Measurements from ENCODE around the gene GASK1B.

GASK1B gene

DNA sequence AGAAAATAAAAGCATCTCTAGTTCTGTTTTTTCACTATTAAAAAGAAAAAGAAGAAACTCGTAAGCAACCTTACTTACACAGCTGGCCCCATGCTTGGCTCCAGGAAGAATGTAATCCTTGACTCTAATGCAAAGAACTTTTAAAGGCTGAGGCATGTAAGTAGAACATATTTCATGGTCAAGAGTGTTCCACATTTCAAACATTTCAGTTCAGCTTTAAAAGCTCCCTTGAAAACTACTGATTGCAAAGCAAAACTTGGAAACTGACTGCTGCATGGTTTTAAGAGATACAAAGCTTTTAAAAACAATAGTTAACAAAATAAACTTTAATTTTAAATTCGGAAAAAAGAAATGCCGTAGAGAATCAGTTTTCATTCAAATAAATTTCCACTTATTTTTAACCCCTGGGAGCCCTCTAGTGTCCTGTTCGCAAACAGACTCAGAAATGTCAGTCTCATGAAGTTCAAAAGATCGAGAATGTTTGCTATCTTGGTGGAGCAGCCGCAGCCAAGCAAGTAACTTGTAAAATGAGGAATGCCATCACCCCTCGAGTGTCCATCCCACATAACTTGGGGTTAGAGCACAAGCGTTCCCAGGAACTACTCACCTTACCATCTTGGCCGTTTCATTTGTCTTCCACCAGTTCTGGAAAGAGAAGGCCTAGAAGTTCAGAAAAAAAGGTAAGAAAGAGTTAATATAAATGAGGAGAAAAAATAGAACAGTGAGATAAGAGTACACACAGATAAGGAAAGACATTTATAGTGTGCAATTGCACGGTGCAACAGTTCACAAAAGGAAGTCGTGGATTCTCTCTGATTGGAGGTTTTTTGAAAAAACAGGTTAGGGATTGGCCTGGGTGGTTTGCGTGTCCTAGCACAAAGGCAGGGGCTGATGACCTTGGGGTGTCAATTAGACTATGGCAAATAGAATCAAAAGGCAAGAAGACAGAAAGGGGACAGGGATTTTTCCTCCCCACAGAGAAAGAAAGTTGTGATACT is at the start of gene GASK1B:
Gene GASK1B (minus strand): TSS at position 765 of the 998 bp plus-strand sequence. CDS start 1,650 bp downstream, outside the sequence.
- peak; percentile 77 to 78 for DNase-seq

DNA sequence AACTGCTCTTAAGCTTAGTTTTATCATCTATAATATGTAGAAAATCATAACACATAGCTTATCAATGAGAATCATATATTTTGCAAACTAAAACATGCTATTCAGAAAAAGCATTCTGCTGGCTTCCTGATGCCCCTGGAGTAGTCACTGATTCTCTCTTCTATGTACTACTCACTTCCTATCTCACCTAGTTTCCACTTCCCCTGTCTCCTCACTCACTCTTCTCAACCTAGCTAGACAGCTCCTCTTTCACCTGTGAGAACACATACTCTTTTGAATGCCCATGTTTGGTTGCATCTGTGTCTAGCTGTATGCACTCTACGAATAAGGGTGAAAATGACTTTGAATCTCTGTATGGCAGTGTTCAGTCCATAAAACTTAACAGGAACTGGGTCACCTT is 46.8 kb upstream of the GASK1B start:
- no peak for DNase-seq

DNA sequence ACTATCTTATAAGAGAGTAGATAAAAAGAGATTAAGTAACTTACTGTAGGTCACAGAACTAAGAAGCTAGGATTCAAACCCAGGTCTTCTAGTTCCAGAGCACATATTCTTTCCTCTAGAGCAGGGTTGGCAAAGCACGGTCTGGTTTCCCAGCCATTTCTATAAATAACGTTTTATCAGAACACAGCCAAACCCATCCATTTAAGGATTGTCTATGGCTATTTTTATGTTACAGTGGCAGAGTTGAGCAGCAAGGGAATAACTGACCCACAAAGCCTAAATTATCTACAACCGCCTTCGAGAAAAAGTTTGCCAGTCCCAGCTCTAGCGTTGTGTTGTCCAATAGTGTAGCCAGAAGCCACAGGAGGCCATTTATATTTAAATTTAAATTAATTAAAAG is 44.9 kb upstream of the GASK1B start:
- DNase-seq, result no peak

DNA sequence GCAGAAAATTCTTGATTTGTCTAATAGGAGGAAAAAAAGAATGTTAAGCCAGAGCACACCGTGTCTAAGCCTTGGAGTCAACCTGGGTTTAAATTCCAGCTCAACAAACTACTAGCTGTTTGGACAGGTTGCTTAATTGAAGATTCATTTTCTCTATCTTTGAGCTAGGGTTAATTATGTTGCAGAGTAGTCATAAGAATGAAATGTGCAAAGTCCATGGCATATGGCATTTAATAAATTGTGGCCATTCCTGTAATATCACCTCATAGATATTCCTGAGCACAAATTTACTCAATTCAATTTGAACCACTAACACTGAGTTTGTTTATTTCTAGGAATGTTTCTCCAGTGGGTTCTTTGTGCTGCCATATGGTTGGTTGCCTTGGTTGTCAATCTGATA is 42.0 kb upstream of the GASK1B start:
- no peak for DNase-seq

DNA sequence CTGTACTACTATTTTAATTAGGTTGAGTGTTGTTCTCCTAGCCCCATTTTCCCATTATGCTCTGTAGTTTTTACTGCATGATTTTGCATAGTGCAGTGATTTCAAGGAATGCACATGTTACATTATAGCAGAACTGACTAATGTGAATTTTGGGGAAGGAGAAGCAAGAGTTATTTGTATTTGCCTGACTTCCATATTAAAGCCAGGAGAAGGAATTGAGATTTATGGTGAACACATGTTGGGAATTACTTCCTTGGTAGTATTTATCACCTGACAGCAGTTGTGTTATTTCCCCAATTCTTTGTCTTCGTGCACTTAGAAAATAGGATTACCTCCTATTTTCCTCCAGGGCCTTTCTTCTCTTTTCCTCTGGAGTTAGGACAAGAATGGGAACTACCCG is 40.6 kb upstream of the GASK1B start:
- DNase-seq, result no peak

DNA sequence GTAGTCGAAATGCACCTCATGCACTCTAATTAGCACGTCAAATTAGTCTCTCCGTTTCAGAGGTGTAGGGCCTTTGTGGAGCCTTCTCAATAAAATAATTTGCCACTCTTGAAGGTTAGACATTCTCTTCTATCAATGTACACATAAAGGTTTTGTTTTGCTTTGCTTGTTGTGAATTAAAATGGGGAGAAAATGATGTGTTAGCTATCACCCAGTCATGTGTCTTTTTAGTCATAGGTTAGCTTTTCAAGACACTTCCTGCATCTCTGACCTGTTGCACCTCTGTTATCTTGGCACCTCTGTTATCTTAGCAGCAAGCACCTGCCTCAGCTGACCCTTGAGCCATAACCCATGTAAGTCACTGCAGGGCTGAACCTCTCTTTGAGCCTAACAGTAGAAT is 38.4 kb upstream of the GASK1B start:
- DNase-seq, result peak in 1 of 2 experiments; percentile 12

DNA sequence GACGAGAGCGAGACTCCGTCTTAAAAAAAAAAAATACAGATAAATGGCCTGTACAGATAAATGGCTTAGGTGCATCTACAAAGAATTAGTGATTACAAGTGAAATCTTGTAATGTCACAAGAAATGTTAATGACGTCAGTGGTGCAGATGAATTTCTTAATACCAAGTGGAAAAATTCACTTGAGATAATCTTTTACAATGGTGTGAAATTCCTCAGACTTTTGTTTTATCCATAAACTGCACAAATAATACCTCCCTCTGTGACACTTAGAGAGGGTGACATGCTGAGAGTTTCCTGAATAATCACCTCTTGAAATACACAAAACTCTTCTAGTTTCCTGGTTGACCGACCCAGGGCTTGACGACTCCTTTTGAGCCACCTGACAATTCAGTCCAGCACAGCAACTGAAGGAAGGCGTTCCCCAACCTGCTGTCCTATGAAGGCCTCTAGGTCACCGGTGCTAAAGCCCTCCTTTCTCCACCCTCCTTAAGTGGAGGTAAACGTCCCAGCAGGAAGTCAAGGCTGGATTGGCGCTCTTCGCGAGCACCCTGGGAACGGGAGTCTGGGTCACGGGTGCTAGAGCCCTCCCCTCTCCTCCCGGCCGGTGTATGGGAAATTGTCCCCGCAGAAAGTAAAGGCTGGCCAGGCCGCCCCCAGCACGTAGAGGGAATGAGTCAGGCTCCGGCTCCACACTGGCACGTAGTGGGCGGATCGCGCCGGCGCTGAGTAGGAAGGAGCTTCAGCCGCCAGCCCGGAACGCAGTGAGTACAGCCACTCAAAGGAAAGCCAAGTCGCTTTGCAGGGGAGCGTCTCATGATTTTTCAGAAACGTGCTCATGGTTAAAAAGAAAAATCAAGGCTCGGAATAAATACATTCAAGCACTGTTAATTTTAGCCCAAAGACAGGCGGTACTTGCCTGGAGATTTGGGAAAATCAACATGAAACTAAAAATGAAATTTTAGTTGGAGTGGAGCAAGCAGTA is 37.3 kb upstream of the GASK1B start, which contains the start of gene TMEM144:
Gene TMEM144 (plus strand): TSS at position 662 of the 983 bp plus-strand sequence. CDS start 2,182 bp downstream, outside the sequence.
- peak; percentile 92 to 93 for DNase-seq

DNA sequence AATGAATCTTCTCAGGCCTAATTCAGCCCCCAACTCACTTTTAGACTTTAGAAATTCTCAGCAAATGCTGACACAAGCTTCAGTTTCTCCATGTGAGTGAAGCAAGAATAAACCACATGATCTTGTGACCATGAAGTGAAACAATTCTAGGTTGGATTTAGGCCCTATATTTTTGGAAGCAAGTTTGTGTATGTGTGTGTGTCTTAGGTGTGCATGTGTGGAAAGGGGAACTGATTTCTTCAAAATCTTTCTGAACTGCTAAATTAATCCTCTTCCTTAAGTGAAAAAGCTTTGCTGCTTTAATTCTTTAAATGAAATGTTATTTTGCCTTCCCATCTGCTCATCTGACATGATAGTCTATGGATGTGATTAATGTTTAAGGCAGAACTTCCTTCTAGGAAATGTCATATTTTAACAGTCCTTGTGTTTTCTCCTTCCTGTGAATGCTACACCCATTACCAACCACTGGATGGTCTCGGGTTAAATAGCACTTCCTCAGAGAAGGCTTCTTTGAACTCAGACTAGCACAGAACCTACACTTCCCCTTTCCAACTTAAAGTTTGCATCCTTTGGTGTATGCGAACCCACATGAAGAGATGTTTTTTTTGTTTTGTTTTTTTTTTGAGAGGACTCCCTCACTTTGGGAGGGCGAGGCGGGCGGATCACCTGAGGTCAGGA is 36.3 kb upstream of the GASK1B start:
- DNase-seq, result peak; percentile 93 to 95

DNA sequence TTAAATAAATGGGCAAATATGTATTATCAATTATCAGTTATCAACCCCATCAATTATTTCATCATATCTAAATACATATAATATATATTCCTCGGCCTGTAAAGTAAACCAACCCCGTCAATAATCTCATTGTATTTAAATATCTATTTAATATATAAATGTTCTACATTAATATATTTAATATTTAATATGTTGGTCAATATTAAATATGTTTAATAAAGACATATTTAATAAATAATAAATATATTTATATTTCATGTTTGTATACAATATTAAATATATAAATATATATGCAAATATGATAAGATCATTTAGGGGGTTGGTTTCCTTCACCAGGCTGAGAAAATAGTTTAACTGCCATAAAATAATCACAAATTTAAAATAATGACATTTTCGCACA is 31.1 kb upstream of the GASK1B start:
- DNase-seq, result no peak

DNA sequence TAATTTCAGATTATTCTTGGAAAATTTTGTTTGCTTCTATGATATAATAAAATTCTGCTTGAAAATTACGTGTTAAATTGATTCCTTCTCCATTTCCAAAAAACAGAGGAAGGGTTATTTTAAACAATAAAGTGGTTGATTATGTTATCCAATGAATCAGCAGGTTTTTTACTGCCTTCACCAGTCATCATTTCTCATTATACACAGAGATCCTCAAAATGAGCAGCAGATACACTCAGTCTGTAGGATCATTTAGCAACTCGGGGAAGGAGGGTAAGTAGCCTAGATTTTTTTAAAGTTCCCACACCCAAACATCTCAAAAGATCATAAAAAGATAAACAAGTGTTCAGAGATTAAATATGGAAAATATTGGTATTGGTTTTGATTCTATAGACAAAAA is 30.6 kb upstream of the GASK1B start:
- no peak for DNase-seq

DNA sequence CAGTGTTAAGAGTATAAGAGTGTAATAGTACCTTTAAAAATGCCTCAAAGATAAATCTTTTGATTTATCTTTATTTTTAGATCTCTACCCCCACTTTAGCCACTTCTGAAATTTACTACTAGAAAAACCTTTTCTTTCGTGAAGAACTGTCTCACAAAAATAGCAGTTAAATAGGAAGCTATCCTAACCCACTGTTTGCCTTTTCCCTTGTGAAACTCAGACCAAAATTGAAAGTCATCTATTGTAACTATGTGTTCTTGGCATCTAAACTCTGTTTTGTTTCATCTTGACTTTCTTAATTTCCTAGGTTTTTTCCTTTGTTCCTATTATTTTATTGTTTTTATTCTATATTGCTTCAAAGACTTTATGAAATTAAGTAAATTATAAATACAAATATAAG is 29.7 kb upstream of the GASK1B start:
- DNase-seq, result no peak

DNA sequence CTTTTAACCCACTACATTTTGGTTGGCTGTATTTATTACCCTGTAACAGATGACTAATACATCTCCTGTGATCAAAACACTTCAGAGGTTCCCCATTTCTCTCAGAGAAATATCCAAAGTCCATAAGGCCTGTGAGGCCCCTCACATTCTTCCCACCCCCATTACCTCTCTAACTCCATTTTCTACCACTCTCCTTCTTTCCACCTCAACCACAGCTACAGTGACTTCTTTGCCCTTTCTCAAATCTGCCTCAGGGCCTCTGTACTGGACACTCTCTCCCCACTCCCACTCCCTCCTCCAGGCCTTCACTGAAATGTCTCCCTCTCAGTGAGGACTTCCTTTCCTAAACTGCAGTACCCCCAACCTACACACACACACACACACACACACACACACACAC is 29.1 kb upstream of the GASK1B start:
- DNase-seq, result no peak

DNA sequence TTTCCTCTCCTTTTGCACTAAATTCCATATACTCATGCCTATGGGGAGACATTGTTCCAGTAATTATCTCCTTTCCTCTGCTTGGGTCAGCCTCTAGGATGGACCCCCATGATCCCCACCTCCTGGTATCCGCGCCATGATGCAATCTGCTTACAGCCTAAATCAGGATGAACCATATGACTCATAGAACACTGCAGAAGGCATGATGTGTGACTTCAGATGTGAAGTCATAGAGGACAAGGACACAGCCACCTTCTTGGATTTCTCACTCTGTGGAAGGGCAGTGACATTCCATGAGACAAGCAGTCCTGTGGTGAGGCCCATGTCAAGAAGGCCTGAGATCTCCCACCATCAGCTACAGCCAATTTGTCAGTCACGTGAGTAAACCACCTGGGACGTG is 28.5 kb upstream of the GASK1B start:
- no peak for DNase-seq

DNA sequence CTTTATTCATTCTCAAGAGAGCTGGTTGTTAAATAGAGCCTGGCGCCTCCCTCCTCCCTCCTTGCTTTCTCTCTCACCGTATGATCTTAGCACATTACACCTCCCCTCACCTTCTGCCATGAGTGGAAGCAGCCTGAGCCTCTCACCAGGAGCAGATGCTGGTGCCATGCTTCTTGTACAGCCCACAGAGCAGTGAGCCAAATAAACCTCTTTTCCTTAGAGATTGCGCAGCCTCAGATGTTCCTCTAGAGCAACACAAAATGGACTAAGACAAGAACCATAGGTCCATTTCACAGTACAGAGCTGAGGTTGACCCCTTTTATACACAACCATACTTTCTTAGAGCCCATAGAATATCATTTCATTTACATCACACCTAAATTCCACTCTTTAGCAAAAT is 27.4 kb upstream of the GASK1B start:
- DNase-seq, result no peak

DNA sequence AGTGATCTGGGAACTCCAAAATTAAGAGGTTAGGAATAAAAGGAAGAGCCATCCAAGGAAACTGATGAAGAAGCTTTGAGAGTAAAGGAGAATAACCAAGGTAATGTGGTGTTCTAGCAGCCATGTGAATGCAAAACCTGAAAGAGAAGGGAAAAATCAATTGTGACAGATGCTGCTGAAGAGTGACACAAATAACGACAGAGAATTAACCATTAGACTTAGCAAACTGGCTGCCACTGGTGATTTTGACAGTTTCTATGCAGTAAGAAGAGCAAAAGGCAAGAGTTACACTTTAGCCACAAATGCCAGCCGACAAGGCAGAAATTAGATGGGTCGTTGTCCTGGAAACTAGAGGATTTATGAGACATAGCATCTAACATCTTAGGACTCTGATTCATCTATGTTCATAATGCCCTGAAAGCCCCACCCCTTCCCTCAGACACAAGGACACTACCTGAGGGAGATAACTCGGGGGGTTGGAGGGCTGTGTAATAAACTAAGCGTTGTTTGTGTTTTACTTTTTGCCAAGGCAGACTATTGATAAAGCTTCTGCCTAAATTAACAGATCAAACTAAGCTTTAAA is 24.5 kb upstream of the GASK1B start:
- DNase-seq, result no peak

DNA sequence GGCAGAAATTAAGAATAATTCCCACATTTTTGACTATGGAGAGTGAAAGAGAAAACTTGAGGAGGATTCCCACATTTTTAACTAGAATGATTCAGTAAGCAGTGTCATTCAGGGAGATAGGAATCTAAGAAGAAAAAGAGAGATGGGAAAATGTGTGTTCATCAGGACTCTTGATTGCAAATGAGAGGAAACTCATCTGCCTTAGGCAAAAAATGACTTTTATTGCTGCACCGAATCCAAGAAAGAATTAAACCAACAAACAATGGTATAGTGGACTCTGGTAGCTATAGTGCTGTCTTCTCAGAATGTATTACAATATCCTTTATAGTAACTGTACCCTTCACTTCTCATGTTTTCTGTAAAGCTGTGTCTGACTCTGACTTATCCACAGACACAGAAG is 22.5 kb upstream of the GASK1B start:
- DNase-seq, result no peak

DNA sequence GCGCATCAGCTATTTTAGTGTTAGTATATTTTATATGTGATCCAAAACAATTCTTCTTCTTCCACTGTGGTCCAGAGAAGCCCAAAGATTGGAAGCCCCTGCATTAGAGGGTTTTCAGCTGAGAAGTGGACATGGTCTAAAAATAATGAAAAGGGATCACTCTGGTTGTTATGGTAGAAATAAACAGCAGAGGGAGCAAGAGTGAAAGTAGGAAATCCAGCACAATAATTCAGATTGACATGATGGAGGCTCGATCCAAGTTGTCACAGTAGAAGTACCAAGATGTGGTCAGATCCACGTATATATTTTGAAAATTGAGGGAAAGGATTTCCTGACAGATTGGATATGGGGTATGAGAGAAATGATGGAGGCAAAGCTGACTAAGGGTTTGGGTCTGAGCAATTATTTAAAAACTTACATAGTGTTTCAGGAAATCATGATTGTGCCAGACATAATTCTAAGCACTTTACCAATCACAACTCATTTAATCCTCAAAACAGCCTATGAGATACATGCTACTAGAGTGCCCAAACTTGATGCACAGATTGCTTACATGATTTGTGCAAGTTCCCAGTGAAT is 20.4 kb upstream of the GASK1B start:
- peak; percentile 69 to 81 for DNase-seq

DNA sequence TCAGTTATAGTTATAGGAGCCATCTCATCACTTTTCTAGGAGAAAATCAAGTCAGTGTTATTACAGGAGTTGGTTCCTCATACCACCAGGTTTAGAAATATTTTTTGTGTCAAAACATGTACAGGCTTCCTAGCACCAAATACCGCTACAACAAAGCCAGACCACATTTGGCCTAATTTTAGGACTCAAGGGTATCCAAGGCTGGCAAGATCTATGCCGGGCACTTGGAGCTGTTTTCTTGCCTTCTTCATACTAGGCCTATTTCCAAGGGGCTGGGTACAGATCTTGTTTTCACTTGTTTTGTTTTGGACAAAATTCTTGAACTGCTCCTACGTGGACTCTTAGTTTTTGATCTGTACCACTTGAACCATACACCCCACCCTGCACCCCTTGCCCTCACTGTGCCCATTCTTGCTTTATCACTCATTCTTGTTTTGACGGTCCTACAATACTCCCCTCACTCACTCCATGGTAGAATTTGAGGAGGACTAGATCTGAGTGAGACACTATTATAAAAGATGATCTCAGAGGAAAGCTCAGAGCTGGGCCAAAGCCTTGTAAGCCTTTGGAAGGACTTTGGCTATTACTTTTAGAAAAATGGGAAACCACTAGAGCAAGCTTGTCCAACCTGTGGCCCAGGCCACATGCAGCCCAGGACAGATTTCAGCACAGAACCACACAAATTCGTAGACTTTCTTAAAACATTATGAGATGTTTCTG is 19.8 kb upstream of the GASK1B start:
- DNase-seq, result no peak

DNA sequence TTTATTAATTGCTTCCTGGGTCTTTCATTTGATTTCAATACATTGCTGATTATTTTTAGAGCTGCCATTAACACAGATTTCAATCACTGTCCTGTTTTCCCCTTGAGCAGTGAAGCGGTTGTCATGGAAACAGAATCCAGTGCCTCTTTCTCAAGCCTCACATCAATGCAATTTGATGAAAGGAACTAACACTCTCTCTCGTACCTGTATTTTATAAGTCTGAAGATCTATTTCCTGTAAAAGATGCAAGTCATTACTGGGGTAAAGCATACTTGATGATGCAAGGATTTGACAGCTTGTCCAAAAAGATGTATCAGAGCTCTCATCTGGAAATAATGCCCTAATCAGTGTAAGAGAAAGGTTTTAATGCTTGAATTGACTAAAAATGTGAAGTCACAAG is 17.9 kb upstream of the GASK1B start:
- no peak for DNase-seq

DNA sequence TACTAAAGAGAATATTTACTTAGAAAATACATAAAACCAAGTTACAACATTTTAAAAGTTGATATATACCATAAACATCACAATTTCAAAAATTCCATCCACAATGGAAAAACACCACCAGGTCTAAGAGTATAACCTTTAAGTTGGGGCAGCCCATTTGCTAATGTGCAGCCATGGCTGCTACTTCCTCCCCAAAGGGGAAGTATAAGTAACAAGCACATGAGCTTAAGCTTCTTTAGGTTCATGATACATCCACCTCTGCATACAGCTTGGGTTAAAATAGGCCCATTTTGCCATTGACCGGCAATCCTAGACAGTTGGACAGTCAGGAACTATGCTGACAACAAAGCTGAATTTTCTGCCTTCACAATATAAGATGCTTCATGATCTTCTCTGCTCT is 16.6 kb upstream of the GASK1B start:
- DNase-seq, result no peak

DNA sequence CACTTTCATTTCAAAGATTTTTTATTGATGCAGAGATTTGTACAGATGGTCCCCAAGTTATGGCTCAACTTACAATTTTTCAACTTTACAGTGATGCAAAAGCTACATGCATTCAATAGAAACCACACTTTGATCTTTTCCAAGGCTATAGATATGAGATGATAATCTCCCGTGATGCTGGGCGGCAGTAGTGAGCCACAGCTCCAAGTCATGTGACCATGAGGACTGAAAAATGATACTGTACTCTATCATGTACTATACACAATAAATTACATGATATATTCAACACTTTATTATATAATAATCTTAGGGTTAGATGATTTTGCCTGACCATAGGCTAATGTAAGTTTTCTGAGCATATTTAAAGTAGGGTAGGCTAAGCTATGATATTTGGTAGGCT is 14.0 kb upstream of the GASK1B start:
- no peak for DNase-seq
